ENCODE measurements around the gene ADORA3.

GRCh38 chr1:111553196-111553595 lies 49.8 kb upstream of the ADORA3 start:
- TF ChIP-seq REST (IDR thresholded peaks at IDR 0.05; ENCODE audit: insufficient read depth in 1 of 2, low read depth in 2 of 2, low read length in 1 of 2), result no peak
- no peak for TF ChIP-seq CTCF (IDR thresholded peaks at IDR 0.05)
- TF ChIP-seq POLR2AphosphoS5 (IDR thresholded peaks at IDR 0.05; ENCODE audit: low read depth, low read length), result no peak
- TF ChIP-seq SIN3A (IDR thresholded peaks at IDR 0.05; ENCODE audit: borderline replicate concordance, insufficient read depth, low read depth, low read length), result no peak
- TF ChIP-seq TCF7L2 (IDR thresholded peaks at IDR 0.05; ENCODE audit: low read depth, low read length), result no peak

Data from Panc1 (cell line).